NCI-H510A (cell line): ENCODE results near the gene FITM1.
A peak's percentile ranks its signal among the peaks of the same experiment; 100 is the strongest.

Source experiments
- DNase-seq: peaks from one replicate; lab custom pipeline; 2025; lab: John Stamatoyannopoulos, UW

The FITM1 gene, protein sequence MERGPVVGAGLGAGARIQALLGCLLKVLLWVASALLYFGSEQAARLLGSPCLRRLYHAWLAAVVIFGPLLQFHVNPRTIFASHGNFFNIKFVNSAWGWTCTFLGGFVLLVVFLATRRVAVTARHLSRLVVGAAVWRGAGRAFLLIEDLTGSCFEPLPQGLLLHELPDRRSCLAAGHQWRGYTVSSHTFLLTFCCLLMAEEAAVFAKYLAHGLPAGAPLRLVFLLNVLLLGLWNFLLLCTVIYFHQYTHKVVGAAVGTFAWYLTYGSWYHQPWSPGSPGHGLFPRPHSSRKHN

DNA sequence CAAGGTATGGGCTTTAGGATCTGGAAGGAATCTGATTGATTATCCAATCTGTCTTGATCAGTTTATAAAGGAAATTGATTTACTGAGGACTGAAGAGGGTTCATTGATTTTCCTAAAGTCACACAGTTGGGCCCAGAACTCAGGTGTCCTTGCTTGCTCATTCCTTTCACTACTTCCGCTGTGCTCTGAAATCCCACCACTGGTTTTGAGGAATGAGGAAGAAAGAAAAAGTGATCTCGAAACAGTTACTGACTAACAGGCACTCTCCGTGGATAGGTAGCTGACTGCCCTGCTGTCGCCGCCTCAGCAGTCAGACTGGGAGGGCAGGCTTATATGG, at the start of gene FITM1:
FITM1 (plus strand) TSS at position 280 of the 337 bp plus-strand sequence. CDS start 905 bp downstream, outside the sequence.
- no peak for DNase-seq

DNA sequence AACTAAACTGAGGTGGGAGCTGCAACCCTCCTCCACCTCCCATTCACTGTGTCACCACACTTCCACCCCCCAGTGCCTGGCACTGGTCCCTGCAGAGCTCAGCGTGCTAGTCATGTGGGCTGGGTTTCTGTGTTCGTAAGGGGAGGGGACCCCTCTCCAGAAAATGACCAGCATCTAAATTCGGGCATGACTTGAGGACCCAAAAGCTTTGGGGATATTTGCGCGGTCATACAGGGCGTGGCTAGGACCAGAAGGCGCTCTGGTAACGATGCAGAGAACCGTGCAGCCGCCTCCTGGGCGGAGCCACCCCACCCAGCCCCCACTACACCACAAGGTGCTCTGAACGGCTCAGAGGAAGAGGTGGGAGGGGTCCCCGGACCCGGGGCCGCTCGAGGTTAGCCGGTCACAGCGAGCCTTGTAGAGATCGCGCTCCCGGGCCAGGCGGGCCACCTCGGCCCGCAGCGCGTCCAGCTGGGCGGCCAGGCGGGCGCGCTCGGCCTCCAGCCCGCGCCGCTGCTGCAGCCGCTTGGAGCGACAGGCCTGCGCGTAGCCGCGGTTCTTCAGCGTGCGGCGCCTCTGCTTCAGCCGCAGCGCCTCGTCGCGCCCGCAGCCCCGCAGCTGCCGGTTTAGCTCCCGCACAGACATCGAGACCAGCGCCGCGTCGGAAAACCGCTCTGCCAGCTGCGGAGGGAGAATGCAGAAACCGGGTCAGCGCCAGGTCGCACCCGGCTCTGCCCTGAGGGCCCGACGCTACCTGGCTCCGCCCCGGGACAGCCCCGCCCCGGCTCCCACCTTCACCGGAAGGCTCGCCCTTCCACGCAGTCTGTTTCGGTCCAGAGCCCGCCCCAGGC, 49.3 kb upstream of the FITM1 start:
- peak; percentile 64 for DNase-seq

DNA sequence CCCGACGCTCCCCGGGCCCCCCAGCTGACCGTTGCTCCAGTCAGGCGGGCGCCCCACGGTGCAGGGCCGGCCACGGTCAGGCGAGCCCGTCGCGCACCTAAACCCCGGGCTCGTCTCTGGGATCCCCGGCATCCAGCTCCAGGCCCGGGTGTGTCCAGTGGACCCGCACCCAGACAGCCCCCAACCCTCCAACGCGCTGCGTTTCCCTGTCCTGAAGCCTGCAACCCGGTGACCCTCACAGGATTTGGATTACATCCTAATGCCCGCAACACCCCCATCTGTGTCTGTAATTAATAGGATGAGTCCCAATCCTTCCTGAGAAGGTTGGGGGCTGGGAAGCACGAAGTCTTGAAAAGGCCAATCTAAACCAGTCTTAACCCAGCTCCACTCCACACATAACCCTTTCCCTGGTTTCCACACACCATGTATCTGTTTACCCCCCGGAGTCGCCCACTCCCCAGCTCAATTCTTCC, 48.7 kb upstream of the FITM1 start:
- DNase-seq = no peak

DNA sequence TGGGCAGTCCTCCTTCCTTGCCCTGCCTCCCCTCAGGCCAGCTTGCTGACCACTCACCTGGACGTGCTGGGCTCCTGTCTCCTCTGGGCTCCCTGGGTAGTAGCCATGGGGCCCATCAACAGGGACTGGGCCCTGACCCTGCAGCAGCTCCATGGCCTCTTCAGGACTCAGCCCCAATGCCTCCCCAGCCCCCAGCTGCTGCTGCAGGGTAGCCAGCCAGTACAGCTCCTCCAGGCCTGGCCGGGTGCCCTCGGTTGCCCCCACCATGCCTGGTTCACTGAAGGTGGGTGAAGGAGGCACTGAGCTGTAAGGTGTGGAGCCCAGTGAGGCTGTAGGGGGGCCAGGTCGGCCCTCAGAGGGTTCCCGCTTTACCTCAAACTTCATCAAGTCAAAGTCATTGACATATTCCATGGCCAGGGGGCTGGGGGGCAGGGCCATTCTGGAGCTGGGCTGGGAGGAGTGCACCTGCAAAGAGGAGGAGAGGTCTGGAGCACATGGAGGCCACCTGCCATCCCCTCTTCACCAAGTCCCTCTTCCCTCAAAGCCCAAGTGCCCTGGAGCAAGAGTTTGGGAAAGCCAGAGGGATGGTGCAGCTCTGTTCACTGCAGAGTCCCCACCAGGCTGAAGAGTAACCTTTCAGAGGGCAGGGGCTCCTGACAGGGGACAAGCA, 47.9 kb upstream of the FITM1 start:
- DNase-seq = no peak

DNA sequence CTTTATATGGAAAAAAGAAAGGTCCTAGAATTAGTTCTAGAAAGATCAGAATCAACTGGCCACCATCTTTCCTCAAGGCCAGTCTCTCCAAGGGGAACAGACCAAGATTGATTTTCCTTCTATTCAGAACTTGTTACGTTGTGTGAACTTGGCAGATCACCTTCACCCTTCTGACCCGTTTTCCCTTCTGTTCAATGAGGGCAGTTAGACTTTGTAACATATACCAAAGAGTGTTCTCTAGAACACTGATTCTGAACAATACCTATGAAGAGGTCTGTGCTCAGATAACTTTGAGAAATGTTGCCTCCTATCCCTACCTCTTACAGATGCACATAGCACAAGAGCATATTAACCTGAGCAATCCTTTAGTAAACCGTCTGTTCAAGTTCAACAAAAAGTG, 47.0 kb upstream of the FITM1 start:
- no peak for DNase-seq

DNA sequence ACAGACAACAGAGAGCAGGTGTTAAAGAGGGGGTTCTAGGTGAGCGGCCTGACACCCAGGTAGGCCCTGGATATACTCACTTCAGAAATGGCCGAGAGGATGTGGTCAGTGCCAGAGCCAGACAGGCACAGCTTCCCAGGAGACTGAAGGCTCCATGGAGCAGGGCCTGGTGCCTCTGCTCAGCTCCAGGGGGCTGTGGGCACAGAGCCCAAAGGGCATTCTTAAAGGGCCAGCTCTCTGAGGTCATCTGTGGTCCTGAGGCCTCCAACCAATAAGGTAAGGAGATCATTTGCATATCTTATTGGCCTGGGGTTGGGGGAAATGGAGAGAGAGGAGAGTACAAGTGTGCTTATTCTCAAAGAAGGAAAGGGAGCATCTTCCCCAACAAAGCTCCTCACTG, 46.0 kb upstream of the FITM1 start:
- DNase-seq = no peak

DNA sequence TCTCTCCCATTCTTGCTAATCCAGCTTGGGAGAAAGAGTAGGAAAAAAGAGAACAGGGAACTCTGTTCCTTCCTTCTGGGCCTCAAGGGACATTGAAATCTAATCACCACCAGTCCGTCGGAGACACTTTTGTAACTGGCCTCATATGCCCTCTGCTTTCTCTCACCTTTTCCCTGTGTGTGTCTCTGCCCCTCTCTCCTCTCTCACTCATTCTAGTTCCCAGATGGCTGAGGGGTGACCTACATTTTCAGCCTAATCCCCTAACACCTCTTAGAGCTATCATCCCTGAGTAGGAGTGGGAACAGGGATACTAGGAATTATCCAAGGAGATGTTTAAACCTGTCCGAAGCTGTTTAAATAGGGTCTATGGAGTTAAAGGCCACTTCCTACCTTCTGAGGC, 45.2 kb upstream of the FITM1 start:
- no peak for DNase-seq

DNA sequence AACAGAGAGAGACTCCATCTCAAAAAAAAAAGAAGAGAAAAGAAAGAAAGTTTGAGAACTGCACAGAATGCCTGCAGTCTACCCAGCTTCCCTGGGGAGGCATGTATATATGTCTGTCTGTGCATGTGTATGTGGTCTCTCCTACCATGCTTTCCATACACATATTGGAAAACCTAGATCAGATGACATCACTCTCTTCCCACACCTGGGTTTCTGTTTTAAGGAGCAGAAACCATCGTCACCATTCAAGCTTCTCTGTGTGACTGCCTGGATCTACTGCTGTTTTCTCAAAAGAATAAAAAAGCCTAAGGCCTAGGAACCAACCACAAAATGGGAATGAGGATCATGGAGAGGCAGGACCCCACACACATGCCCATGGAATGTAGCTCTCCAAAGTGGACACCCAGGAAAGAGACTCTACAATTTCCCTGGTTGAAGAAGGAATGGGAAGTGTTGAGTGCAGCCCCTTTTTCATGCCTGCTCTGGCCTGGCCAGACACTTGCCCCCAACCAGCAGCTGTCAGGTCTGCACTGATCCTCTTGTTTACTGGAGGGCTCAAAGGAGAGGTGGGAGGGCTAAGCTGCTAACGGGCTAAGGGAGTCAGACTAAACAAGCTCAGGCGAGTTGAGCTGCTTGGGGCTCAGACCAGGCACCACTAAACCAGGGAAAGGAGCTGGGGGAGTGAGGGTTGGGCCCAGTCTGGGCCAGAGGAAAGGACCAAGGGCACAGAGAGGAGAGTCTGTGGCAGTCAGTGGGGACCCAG, 44.1 kb upstream of the FITM1 start:
- DNase-seq = no peak

DNA sequence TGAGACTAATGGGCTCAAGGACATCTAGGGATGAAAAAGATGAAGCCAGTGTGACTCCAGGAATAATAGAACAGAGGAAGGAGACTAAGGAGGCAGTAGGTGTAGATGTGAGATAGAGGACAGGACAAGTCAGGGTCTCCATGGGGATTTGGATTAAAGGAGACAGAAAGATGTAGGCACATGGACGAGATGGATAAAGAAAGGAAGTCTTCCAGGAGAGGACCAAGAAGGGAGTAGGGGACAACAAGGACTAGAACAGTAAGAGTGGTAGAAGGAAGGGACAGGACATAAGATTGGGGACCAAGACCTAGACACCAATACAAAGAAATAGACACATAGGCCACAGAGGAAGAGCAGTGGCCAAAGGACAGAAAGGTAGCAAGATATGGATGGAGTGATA, 43.5 kb upstream of the FITM1 start:
- DNase-seq = no peak

DNA sequence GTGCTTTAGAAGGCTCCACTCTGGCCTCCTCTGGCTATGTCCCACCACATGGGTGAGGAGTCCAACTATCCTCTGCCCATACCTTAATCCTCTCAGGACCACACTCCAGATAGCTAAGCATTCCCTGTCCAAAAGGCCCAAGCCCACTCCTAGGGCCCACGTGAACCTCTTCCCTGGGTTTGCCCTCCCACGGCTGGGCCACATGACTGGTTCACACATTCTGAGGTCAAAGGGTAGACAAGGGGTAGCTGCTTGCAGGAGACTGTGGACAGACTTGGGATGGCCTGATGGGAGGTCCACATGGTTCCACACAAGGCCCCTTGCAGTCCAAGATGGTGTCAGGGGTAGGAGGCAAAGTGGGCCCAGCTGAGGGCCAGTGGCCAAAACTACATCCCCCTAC, 42.4 kb upstream of the FITM1 start:
- no peak for DNase-seq

DNA sequence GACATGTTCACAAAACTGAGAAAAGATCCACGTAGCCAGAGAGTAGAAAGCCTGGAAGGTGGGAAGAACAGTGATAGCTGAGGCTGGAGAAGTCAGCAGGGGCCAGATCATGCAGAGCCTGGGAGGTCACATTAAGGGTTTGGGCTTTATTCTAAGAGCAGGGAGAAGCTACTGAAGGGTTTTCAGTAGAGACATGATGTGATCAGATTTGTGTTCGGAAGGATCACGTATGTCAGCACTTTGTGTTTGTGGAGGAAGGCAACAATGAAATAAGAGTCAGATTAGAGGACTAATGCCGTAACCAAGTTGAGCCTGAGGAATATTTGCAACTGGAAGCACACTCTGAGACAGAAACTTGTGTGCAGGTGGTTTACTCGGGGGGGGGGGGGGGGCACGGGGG, 40.6 kb upstream of the FITM1 start:
- no peak for DNase-seq

DNA sequence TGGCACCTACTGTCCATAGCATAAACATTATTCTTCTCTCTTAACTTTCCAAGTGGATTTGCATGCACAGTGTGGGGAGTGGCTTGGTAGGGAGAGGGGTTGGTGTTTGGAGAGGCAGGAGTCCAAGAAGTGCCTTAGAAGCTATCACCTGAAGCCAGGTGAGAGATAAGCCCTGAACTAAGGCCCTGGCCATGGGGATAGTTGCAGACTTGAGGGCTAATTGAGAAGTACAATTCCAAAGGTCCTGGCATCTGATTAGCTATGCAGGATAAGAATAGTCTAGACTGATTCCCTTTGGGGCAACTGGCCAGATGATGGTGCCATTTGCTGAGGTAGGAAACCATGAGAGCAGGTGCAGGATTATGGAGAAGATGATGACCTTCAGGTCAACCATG, 38.4 kb upstream of the FITM1 start:
- DNase-seq = no peak

DNA sequence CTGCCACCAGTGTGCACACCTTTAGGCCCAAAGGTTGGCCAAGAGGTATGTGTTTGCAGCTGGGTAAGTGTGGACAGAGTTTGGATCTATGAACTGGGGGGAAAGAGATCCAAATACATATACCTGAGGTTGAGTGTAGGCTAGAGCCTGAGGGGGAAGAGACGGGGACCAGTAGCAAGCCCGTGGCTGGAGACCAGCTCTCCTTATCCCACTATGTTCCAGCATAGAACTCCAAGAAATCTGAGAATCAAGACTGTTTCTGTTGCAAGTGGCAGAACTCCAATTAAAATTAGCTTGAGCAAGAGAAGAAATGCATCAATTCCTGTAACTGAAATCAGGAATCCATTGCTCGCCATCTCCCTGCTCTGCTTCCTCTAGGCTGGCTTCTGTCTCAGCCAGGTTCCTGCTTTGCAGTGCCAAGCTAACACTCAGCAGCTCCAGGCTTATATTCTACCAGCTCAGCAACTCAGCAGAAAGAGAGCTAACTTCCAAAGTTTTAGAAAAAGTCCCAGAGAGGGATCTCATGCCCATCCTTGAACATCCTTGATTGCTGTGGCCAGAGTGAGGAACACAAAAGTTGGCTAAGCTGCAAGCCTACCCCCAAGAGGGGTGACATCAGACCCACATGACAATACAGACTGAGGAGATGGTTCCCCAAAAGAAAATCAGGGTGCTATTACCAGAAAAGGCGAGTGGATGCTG, 37.8 kb upstream of the FITM1 start:
- DNase-seq = no peak

DNA sequence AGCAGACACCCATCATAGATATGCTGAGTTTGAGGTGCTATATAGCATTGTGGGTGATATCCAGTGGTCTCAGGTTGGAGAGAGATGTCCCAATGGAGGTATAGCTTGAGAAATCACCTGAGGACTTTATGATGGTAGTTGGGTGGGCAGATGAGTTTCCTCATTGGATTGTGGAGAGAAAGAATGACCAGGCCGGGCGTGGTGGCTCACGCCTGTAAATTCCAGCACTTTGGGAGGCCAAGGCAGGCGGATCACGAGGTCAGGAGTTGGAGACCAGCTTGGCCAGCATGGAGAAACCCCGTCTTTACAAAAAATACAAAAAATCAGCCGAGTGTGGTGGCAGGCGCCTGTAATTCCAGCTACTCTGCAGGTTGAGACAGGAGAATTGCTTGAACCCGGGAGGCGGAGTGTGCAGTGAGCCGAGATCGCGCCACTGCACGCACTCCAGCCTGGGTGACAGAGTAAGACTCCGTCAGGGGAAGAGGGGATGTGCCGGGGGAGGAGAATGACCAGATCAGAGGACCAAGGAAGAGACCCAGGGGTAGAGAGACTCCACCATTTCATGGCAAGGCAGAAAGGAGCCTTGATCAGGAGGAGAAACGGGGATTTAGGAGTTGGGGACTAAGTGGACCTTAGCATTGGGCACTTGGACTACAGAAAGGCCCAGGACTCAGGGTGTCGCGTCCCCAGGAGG, 37.1 kb upstream of the FITM1 start:
- no peak for DNase-seq

DNA sequence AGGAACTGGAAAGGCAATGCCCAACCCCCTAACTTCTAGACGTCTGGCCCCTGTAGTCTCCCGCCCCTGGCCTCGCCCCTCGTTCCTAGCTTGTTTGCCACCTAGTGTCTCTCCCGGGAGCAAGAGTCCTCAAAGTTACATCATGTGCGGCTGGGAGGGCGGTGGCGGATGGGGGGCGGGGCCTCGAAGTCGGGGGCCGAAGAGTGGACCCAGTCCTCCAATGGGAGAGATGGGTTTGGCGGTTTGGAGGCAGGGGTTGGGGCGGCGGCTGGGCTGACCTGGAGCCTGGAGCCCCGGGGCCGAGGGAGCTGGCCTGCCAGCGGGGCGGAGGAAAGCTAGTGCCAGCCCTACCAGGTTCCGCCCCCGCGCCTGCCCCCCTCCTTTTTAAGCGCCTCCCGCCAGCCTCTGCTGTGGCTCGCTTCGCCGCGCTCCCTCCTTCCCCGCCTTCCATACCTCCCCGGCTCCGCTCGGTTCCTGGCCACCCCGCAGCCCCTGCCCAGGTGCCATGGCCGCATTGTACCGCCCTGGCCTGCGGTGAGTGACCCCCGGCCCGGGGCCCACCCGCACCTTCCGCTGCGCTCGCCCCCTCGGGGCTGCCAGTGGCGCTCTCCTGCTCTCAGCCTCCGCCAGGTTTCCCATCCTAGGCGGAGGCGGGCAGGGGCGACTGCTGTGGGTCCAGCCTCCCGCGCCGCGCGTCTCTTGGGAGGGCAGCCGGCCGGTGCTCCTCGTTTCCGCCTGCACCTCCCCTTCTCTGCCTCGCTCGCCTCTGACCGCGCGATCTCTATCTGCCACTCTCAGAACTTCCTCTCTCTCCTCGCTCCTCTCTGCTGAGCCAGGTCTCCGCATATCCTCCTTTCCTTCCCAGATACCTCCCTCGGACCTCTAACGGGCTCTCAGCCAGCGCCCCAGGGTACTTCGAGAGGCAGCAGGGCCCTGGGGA, 36.3 kb upstream of the FITM1 start, which contains the start of gene PCK2:
PCK2 (plus strand) TSS at position 411 of the 940 bp plus-strand sequence; CDS start at position 506, 95 bp downstream.
- peak; percentile 93 for DNase-seq

DNA sequence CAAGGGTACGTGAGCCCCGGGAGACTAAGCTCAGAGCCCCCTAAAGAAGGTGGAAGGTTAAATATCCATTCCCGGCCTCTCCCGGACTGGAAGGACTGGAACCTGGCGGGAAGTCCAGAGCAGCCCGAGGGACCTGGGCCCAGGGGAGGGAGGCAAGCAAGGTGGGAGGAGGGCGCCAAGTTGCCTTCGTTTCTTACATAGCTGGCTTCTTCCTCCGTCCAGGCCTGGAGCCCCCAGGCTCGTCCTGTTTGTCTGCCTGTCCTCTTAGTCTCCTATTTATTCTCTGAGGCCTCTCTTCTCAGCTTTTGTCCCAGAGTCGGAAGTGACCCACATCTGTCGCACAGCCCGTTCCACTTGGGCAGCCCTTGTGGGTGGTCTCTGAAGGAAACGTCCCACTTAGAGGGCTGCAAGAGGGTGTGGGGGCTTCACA, 35.6 kb upstream of the FITM1 start:
- DNase-seq = no peak

DNA sequence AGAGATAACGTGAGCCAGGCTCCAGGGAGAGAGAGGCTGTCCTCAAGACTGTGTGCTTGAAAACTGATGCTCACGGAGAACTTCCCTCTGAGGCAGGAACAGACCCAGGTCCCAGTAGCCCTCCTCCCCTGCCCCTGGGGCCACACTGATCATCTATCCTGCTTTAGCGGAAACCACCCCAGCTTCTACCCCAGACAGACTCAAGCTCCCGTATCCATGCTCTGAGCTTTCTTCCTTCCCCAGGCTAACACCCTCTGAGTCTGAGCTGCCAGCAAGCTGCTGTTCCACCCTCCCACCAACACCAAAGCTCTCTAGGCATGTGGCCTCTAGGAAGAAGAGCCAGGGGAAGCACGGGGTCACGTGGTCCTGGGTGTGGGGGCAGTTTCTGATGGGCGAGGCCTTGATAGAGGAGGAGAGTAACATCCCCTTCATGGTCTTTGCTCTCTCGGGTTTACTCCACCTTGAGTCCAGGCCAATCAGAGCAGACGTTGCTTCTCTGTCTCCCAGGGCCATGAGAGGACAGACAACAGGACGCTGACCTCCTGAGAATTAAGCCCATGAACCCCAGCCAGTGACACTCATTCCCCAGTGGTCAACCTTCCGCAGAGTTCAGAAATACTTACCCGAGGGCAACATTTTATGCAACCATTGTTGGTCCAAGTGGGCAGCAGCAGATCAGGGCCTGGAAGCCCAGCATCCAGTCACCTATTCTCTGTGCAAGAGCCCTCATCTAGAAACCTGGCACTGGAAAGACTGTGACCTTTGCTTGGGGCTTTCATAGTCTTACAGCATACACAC, 35.0 kb upstream of the FITM1 start:
- DNase-seq = peak; percentile 60

DNA sequence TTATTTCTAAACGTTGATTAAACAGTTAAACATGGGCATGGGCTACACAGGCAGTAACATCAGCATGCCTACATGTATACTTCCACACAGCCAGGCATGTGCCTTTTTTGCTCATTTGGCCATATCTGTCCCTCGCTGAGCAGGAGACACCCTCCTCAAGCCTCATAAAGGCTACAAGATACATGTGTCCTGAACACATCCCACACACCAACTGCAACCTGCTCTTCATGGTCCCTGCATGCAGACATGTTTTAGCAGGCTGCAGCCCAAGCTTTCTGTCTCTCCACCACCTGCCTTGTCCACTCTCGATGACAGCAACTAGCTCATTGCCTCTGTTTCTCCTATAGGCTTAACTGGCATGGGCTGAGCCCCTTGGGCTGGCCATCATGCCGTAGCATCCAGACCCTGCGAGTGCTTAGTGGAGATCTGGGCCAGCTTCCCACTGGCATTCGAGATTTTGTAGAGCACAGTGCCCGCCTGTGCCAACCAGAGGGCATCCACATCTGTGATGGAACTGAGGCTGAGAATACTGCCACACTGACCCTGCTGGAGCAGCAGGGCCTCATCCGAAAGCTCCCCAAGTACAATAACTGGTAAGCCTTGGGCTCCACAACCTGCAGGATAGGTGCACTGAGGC, 33.8 kb upstream of the FITM1 start:
- no peak for DNase-seq
